GM13977 (cell line): ENCODE data around the gene MEF2A.

Experiments
- DNase-seq: peaks from one replicate; pipeline ENCODE4 v3.0.0; 2012; ENCODE audit warnings: low spot score
- in situ Hi-C: fragments of 300-500 bp; cut with MboI; formaldehyde crosslinking; loops from one replicate; pipeline ENCODE4 v1.12.0; 2022; ENCODE audit warnings: low sequenced_read_pairs, low pct_unique_long_range_greater_than_20kb, mixed read lengths, inconsistent platforms; ENCODE audit not compliant: unreplicated experiment
- TF ChIP-seq, protein P1 (sequence below): IDR thresholded peaks from 2 replicates; pipeline ENCODE4 v1.5.1; 2012; ENCODE audit warnings: mild to moderate bottlenecking, control low read depth; ENCODE audit not compliant: insufficient read depth; ENCODE audit errors: extremely low read depth, missing control alignments

MEF2A gene

DNA sequence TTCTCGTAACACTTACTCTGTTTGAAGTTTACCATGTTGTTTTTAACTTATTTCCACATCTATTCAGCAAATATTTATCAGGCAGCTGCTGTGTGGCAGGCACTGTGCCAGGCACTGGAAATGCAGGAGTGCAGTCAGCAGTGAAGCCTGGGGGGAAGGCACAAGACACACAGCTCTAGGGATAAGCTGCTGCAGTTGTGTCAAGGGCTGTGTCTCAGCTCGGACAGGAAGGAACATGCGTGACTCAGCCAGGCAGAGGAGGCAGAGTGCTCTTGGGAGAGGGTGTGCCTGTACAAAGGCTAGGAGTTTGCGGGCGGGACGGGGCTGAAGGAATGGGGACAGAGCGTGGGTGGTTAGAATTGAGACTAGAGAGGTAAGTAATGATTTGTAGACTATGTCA, 142.8 kb downstream of the MEF2A start:
- DNase-seq = no peak
- TF ChIP-seq, protein P1, sequence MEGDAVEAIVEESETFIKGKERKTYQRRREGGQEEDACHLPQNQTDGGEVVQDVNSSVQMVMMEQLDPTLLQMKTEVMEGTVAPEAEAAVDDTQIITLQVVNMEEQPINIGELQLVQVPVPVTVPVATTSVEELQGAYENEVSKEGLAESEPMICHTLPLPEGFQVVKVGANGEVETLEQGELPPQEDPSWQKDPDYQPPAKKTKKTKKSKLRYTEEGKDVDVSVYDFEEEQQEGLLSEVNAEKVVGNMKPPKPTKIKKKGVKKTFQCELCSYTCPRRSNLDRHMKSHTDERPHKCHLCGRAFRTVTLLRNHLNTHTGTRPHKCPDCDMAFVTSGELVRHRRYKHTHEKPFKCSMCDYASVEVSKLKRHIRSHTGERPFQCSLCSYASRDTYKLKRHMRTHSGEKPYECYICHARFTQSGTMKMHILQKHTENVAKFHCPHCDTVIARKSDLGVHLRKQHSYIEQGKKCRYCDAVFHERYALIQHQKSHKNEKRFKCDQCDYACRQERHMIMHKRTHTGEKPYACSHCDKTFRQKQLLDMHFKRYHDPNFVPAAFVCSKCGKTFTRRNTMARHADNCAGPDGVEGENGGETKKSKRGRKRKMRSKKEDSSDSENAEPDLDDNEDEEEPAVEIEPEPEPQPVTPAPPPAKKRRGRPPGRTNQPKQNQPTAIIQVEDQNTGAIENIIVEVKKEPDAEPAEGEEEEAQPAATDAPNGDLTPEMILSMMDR = no peak
- in situ Hi-C loops = loop anchor here (10.0 to 25.0 kb wide), 2 partner anchors 204 to 421 kb away; no protein-coding TSS in a partner anchor

GRCh38 chr15:99709243-99709986, 143.6 kb downstream of the MEF2A start:
- in situ Hi-C loops = loop anchor here (10.0 to 25.0 kb wide), 2 partner anchors 205 to 422 kb away; no protein-coding TSS in a partner anchor
- DNase-seq = no peak

DNA sequence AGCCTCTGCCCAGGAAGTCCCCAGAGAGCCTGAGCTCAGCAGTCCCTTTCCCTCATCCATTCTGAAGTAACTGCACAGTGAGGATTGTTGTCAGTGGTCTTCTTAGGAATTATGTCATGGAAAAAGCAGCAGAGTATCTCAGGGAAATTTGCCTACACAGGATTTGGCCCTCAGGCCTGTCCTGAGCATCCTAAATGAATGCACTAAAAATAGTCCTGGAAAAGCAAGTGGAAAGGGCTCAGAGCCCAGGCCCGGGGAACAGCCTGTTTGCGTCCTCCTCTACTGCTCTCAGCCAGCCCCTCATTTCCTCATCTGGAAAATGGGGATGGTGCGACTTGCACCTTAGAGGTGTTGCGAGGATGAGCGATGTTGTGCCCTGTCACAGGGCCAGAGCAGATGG, 145.8 kb downstream of the MEF2A start:
- in situ Hi-C loops = loop anchor here (25.0 kb wide), 1 partner anchor 424 kb away; no protein-coding TSS in a partner anchor
- TF ChIP-seq, protein P1 = no peak
- no peak for DNase-seq

More at GRCh38 chr15:99709243-99709986, 143.6 kb downstream of the MEF2A start:
- TF ChIP-seq, protein P1 = no peak

GRCh38 chr15:99712415-99712814, 146.6 kb downstream of the MEF2A start:
- in situ Hi-C loops = loop anchor here (25.0 kb wide), 1 partner anchor 425 kb away; no protein-coding TSS in a partner anchor
- TF ChIP-seq, protein P1 = no peak
- DNase-seq = no peak

DNA sequence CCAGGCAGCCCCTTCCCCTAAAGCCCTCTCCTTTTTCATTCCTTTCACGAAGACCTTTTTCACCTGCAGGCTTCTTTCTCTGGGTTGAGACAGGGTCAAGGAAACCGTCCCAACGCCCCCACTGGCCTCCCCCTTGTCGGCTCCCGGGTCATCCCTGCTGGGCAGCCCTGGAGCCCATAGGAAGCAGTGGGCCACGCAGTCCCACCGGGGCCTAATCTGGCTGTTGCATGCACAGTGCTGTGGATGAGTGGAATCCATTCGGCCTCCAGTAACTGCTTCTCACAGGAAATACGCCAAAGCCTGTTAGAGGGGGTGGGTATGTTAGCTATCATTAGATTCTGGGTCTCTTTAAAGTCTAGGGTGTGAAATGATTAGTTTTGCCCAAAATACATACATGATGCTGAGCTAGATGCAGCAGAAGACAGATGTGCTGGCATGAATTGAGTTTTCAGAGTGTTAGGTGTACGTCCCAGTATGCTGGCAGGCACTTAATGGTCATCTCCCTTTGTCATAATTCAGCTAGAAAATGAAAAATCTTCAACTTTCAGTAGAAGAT, 150.8 kb downstream of the MEF2A start:
- in situ Hi-C loops = loop anchor here (25.0 kb wide), 1 partner anchor 429 kb away; no protein-coding TSS in a partner anchor
- DNase-seq = no peak
- TF ChIP-seq, protein P1 = no peak

DNA sequence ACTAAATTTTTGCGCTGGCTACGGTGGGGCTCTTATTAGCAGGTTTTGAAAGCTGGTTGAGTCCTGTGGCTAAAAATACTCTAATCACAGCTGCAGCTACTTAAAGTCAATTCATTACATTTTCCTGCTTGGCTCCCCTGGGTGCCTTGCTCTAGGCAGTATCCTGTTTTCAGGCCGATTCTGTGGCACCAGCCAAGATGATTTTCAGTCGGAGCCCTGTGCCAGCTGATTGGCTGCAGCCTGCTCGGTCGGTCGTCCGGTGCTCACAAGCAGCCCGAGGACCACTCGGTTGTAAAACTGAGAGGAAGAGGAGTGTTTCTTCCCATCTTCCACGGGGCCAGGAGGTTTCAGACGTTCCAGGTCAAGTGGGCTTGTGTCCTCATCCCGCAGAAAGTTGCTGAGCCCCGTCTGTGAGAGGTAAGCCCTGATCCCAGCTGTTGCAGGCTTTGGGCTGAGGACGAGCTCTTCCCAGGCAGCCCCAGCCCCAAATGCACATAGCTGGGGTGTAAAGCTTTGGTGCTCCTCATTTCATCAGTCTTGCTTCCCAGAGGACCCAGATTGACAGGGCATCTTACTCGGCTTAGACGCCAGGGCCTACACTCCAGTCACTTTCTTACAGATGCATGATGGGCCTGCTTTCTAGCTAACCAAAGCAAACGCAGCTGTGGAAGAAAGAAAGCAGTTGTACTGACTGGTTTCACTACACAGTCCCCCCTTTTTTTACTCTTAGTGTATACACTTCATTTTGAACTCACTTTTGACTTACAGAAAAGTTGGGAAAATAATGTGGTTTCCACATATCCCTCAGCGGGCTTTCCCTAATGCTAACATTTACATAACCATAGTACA, 151.6 kb downstream of the MEF2A start:
- TF ChIP-seq, protein P1 = no peak
- peak; percentile 68 for DNase-seq
- in situ Hi-C loops = loop anchor here (25.0 kb wide), 1 partner anchor 430 kb away; no protein-coding TSS in a partner anchor
